RCC 7860 (cell line): ENCODE data around the gene OSR1.

Source experiments
- DNase-seq: peaks from one replicate; pipeline ENCODE4 v3.0.0-alpha.2; 2015; ENCODE audit warnings: low spot score
- FAIRE-seq: peaks from 2 replicates; lab custom pipeline; 2012; peaks lifted over from hg19 to GRCh38; lab: Jason Lieb, UNC

OSR1 gene

GRCh38 chr2:19359456-19359855 is 1.0 kb upstream of the OSR1 start:
- no peak for DNase-seq
- FAIRE-seq = no peak

DNA sequence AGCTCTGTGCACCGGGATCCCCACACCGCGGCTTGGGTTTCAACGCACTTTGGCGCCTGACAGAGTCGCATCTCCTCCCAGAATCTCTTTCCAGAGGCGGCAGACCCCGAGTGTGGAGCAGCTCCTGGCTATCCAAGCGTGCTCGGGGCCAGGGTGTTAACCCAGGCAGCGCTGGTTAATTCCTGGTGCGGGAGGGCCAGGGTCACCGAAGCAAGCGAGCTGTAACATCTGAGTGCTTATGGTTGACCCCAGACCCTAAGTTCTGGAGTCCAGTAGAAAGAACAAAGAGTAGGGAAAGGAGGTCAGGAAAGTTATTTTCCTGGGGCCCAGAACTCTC is 566 bp upstream of the OSR1 start:
- no peak for FAIRE-seq

DNA sequence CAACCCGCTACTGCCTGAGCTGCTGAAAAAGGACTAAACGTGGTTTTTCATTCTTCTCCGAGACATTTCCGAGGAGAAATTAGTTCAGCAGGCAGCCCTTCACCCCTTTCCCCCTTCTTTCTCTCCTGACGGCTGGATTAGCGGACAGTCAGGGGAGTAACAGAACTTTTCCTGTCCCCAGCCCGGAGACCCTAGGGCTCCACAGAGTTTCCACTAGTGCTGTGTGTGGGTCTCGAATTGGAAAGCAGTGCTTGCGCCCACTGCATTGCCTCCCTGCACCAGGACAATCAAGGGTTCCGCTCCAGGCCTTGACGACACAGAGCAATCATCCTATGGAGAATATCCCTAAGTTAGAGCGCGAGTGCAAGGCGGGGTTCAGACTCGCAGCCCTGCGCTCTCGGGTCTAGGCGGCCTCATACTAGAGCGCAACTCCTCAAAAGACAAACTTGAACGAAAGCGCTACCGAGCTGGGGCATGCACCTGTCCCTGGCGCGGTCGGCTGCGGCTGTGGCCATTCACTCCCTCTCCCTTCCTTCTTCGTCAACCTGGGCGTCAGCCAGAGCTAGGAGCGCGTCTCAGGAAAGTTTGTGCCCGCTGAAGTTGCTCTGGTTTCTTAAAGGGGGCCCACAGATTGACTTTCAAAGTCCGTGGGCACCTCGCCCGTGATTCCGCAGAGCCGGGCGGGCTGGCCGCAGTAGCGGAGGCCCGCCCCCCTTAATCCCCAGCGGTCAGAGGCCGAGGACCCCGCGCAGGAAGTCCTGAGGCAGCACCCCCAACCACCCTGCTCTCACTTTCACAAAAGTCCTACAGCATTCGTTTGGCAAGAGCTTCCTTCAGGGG is 801 bp downstream of the OSR1 start:
- DNase-seq = no peak
- FAIRE-seq = no peak

More for the DNA sequence above, 566 bp upstream of the OSR1 start:
- DNase-seq = no peak

DNA sequence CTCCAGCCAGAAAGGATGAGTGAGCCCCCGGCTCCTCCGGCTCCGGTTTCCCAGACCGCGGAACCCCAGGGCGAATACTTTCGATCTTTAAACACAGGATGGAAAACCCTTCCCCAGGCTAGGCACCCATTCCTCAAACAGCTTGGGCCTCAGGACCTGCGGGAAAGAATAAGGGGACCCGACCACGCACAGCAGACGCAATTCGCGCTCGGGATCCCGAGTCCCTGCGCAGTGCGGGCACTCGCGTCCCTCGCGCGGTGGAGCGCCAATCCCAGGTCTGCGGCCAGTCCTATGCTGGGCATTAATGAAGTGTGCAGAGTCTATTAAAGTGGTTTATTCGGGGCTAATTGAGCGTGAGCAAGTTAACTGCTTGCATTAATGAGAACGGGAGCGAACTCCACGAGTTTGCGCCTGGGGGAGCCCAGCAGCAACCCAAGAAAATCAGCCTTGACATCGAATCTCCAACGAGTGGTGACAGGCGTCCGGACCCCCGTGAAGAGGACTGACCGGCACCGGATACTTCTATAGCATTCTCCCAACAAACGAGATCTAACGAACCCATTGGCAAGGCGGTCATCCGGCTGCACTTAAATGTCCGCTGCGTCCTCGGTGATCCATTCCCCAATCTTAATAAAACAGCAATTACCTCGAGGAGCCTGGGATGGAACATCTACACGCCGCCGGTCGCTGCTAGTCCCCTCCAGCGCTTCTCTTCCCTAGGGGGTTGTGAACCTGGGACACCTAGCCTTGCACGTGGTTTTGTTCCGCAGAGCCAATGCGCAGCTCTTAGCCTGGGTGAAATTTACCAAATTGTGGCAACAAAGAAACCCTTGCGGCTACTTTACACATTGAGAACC is 1.6 kb downstream of the OSR1 start:
- DNase-seq = no peak
- no peak for FAIRE-seq

DNA sequence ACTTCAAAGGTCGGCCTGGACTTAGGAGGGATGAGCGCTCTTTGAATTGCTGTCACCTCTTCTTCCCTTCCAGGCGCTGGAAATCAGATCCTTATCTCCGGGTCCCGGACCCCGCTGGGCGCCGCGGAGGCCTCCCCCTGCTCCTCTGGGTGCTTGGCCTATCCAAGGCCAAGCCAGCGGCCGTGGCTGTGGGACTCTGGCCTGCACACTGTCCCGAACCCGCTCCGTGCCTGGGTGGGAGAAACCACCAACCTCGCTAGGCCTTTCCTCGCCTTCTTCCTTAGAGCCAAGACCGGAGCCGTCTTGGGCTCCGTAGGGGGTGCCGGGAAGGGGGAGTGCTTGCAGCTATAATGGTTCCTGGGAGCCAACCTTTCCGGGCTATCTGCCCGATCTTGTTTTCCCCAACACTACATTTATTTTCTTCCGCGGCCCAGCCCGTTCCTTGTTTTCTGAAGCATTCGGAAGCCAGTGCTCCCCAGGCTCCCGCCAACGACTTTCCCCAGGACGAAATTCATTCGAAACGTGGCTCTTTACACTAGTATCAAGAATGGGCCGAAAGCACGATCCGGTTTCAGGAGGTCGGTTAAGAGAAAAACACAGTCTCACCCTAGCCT is 2.4 kb downstream of the OSR1 start:
- DNase-seq = no peak
- no peak for FAIRE-seq

GRCh38 chr2:19355416-19355821 is 3.0 kb downstream of the OSR1 start:
- FAIRE-seq (no peak), DNase-seq (no peak)

- DNase-seq = no peak
- FAIRE-seq = no peak
Measured at GRCh38 chr2:19355014-19355405, 3.4 kb downstream of the OSR1 start.

GRCh38 chr2:19353721-19354050 is 4.7 kb downstream of the OSR1 start:
- FAIRE-seq (no peak), DNase-seq (no peak)

- DNase-seq (no peak), FAIRE-seq (no peak)
Measured at GRCh38 chr2:19352946-19353720, 5.3 kb downstream of the OSR1 start.

DNA sequence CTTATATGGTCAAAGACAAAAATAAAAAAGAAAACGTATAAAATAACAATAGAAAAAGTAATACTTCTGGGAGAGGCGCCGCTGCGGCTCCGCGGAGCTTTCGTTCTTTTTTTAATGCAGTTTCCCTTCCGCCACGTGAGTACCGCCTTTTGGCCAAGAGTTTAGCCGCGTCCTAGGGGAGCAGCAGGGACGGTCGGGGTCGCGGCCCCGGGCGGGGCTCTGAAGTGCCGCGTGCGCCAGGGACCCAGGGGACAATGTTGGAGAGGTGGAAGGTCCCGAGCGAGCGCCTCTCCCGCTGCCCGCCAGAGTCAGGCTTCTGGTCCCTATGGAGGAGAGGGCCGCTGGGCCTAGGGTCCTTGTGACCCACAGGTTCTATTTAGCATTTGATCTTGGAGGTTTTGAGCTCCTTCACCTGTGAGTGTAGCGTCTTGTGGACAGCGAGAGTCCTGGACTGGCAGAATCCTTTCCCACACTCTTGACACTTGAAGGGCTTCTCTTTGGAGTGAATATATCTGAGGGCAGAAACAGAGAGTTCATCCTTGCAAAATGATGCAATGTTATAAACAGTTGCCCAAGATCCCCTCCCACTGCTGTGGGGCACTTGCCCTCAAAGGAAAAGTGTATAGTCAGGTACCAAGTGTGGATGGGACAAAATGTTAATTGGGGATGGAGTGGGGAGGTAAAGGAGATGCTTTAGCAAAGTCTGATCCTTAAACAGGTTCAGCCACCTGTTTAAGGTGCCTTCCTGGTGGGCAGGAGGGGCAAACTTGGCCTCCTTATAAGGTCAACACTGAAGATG is 6.3 kb downstream of the OSR1 start:
- DNase-seq (no peak), FAIRE-seq (no peak)

DNA sequence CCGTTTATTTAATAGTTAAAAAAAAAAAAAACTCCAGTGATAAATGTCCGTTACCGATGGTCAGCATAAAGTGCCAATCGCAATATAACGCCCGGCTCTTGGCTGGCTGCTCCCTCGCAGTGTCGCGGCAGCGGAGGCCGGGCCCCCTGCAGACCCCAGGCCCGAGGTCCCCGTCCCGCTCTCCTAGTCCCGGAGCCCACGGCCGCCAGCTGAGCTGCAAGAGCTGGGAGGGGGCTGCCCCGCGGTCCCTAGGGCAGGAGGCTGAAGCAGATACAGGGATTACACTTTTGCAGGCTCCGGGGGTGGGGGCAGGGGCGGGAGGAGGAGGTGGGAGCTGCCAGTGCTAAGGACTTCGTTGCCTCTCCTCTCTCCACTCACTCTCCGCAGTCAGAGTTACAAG is 6.9 kb downstream of the OSR1 start:
- DNase-seq (no peak), FAIRE-seq (no peak)

GRCh38 chr2:19350678-19351401 is 7.6 kb downstream of the OSR1 start:
- DNase-seq (no peak), FAIRE-seq (no peak)

DNA sequence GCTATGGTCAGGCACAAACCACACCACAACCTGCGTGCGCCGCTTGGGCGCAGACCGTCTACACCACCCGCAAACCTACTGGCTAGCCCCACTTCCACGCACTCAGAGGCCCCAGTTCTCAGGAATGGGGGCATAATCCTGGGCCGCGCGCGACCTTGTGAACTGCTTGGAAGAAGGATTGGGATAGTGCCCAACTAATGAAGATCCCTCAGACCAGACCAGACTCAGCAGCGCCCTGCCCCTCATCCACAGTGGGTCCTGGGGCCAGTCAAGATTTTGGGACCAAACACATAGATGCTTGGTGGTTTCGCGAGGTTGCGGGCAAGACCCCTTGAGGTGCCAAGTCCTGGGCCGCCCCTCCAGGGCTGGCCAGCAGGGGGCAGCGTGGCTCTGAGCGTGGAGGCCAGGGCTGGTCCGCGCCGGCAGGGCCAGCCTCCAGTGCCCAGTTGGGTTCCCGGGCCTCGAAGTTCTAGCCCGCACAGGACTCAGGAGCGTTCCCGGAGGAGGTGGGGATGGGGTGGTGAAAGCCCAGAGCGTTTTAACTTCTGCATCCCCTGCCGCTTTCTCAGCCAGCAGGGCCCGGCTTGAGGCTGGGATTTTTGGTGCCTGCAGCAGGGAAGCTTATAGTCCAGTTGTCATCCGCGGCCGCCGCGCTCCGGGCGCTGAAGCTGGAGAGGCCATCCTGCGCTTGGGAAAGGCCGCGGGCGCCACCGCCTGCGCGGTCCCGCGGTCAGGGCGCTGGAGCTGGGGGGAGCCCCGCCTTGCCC is 8.3 kb downstream of the OSR1 start:
- DNase-seq = no peak
- FAIRE-seq = no peak

DNA sequence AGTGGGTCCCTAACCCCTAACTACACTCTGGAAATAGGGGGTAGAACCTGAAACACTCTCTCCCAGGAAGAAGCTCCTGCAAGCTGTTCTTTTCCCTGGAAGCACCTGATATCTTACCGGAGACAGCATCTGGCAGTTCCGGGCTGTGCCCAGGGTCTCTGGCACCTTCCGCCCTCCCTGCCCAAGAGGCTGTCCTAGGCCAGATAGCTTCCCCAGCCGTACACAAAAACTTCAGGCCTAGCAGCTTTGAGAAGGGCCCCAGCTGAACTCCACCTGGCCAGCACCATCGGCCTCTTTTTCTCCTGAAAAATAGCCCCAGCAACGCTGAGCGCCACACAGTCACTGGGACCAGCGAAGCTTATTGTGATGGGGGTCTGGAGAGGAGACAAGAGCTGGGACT is 9.7 kb downstream of the OSR1 start:
- FAIRE-seq = no peak
- no peak for DNase-seq

DNA sequence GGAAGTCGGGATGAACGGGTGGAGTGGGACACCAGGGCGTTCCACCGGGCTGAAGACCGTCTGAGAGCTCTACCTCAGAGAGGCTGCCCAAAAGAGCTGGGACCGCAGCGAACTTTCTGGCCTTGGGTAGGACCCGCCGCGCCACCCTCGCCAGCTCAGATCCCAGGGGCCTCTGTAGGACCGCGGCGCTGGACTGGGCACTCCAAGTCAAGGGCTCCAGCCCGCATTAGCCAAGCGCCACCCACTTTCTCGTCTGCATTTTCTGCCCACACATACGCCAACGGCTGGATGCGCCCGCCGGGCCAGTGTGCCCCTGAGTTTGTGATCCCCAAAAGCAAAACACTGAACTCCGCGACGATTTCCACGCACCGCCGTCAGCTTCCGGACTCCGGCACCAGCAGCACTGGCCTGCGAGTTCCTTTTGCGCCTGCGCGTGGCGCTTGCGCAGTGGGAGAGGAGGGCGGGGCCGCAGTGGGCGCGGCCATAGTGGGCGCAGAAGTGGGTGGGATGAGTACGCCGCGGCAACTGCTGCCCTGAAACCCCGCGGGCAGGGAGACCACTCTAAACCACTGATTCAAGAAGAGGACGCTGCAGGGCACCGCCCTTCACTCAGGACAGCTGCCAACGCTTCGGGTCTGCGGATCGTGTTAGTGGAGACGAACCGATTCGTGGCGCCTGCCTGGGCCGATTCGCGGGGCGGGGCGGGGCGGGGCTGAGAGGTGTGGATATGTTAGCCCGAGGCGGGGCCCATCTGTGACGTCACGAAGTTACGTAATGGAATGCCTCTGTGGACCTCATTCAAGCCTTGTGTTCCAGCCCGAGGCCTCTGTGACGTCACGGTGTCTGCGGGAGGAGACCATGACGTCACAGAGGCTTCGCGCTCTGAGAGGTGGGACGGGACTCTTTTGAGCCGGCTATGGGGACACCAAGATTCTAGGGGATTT is 10.5 kb downstream of the OSR1 start:
- FAIRE-seq (no peak), DNase-seq (peak; percentile 82)

DNA sequence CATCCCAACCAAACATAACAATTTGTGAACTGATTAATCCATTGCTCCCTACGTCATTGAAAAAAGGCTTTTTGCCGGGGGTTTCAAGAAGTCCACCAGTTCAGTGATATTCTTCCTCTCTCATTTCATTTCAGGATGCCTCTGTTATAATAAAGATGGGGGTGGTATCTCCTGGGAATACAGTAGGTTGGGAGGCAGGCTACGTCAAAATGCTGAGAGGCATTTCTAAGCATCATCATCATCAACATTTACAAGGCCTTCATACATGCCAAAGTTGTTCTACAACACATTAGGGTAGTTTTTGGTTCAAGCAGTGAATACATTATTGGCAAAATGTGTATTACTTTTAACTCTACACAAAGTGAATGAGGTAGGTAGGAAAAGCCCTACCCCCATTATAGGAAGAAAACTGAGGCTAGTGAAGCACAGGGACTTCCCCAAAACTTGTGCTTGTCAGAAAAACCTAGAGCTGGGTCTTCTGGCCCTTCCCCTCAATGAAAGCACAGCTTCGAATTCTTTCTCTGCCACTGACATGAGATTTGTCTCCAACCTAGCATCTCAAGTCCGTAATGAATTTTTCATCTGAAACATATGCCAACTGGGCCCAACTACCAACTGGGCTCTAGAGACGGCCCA is 11.3 kb downstream of the OSR1 start:
- FAIRE-seq = no peak
- no peak for DNase-seq

DNA sequence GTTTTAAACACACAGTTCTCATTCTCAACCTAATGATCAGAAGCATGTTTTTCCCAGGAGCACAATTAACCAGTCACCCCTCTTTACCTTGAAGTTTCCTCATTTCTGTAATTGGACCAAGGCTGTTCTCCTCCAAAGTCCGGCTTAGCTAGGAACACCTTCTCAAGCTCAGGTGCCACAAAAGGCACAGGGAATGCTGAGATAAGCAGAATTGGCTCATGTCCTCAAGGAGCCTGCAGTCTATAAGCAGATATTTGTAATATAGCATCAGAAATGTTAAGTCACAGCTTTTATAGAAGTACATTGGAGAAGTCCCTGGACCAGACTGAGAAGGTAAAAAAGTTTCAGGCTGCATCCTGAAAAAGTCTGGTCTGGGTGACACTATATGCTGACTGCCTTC is 20.7 kb downstream of the OSR1 start:
- FAIRE-seq (no peak), DNase-seq (no peak)
